HL-60 (cell line): ENCODE data around the gene RTKN.

ENCODE experiments used
- DNase-seq, 2 experiments: peaks; one replicate each; pipeline ENCODE4 v3.0.0-alpha.2; 2010 to 2020; ENCODE audit warnings: low read depth in 1 of 2, low spot score in 1 of 2
- H3K27ac ChIP-seq: fragments of 250-450 bp; sonication (Bioruptor Pico); replicated peaks from 2 replicates; pipeline ENCODE4 v1.5.1; 2020; ENCODE audit warnings: mild to moderate bottlenecking, moderate library complexity
- H3K27me3 ChIP-seq: fragments of 250-450 bp; sonication (Bioruptor Pico); 2 replicates; pipeline ENCODE4 v1.5.1; 2021; ENCODE audit warnings: mild to moderate bottlenecking, moderate library complexity; ENCODE audit not compliant: insufficient read depth, poor library complexity, severe bottlenecking
- H3K4me3 ChIP-seq: replicated peaks from 2 replicates; pipeline ENCODE4 v1.5.1; 2011; ENCODE audit warnings: mild to moderate bottlenecking, control low read depth, low read length; ENCODE audit not compliant: insufficient read depth
- CTCF ChIP-seq: IDR thresholded peaks from one replicate; pipeline ENCODE4 v1.5.1; 2011; ENCODE audit warnings: low read length, control low read depth, inconsistent platforms; ENCODE audit not compliant: insufficient read depth
- GABPA ChIP-seq: IDR thresholded peaks from 2 replicates; pipeline ENCODE4 v1.6.1; 2012; ENCODE audit warnings: low read depth
- POLR2AphosphoS5 ChIP-seq: IDR thresholded peaks from 2 replicates; pipeline ENCODE4 v1.6.1; 2012; ENCODE audit warnings: low read depth
- REST ChIP-seq: IDR thresholded peaks from 2 replicates; pipeline ENCODE4 v1.6.1; 2012; ENCODE audit warnings: low read depth; ENCODE audit not compliant: insufficient replicate concordance
- SPI1 ChIP-seq: IDR thresholded peaks from 2 replicates; pipeline ENCODE4 v1.6.1; 2012; ENCODE audit warnings: low read depth, mild to moderate bottlenecking, borderline replicate concordance

Gene RTKN

GRCh38 chr2:74391209-74391579 is 50.5 kb downstream of the RTKN start:
- Histone ChIP-seq H3K27ac (peak overlapping the region; percentile 93), H3K27me3 (no peaks in the 10 kb centered on the region), H3K4me3 (peak overlapping the region; percentile 96)
- DNase-seq, result peak; percentile 10 to 18
- TF ChIP-seq SPI1 (no peak), GABPA (no peak), REST (no peak), POLR2AphosphoS5 (no peak)

- no peak for DNase-seq
- no peak for TF ChIP-seq POLR2AphosphoS5
- TF ChIP-seq REST, result no peak
- no peak for TF ChIP-seq CTCF
- no peak for TF ChIP-seq GABPA
- TF ChIP-seq SPI1, result no peak
- no peaks in the 10 kb centered on the region for H3K27me3 ChIP-seq
- no peak overlapping the region for H3K27ac ChIP-seq
- H3K4me3 ChIP-seq, result no peak overlapping the region; the same call in 1 of the 2 replicates
These were observed 51.1 kb downstream of the RTKN start for GRCh38 chr2:74390606-74391005.

- no peak for DNase-seq
- TF ChIP-seq POLR2AphosphoS5 (no peak), GABPA (no peak), SPI1 (no peak), CTCF (no peak), REST (no peak)
These were observed 54.4 kb downstream of the RTKN start for GRCh38 chr2:74387346-74387745.

More at GRCh38 chr2:74387346-74387745, 54.4 kb downstream of the RTKN start:
- no peak overlapping the region for H3K4me3 ChIP-seq
- no peaks in the 10 kb centered on the region for H3K27me3 ChIP-seq
- no peak overlapping the region for H3K27ac ChIP-seq
